Activated CD8-positive, alpha-beta T cell treated with anti-CD3 and anti-CD28 coated beads for 36 hours (primary cell): ENCODE data around the gene AGAP1. TPM values are rescaled to one million over a fixed set of nuclear protein-coding genes. Genes with fewer than 3 reads are reported as not detected.

ENCODE experiments used
- ATAC-seq: fragments of 200-7000 bp; cut with Tn5 transposase; one replicate; pipeline ENCODE4 v1.10.0; 2021; ENCODE audit warnings: mild to moderate bottlenecking, moderate library complexity
- CTCF ChIA-PET: fragments of 350-600 bp; sonication (Branson Sonifier 250); formaldehyde crosslinking; loops from one replicate; lab custom pipeline; 2021; ENCODE audit warnings: antibody characterized with exemption; lab: Charles Lee
- POLR2A ChIA-PET: fragments of 350-600 bp; sonication (Branson Sonifier 250); formaldehyde crosslinking; loops from one replicate; lab custom pipeline; 2021; ENCODE audit warnings: antibody characterized with exemption; lab: Charles Lee
- DNase-seq: peaks from one replicate; pipeline ENCODE4 v3.0.0-alpha.2; 2020
- H3K27ac Mint-ChIP-seq: one replicate; pipeline ENCODE4 v1.8.0; 2021; ENCODE audit warnings: mild to moderate bottlenecking, mixed read lengths
- H3K27me3 Mint-ChIP-seq: one replicate; pipeline ENCODE4 v1.8.0; 2021; ENCODE audit warnings: mixed read lengths
- H3K36me3 Mint-ChIP-seq: one replicate; pipeline ENCODE4 v1.8.0; 2021; ENCODE audit warnings: low read depth, mixed read lengths
- H3K4me1 Mint-ChIP-seq: one replicate; pipeline ENCODE4 v1.8.0; 2021; ENCODE audit warnings: low read depth, mixed read lengths
- H3K4me3 Mint-ChIP-seq: one replicate; pipeline ENCODE4 v1.8.0; 2021; ENCODE audit warnings: mild to moderate bottlenecking, moderate library complexity, mixed read lengths
- H3K9me3 Mint-ChIP-seq: one replicate; pipeline ENCODE4 v1.8.0; 2021; ENCODE audit warnings: mixed read lengths
- CTCF ChIP-seq: fragments of 200-600 bp; IDR thresholded peaks from one replicate; pipeline ENCODE4 v1.8.0; 2022; ENCODE audit warnings: antibody characterized with exemption, mild to moderate bottlenecking
- intact Hi-C: fragments of 100-400 bp; cut with micrococcal nuclease; formaldehyde crosslinking; loops from one replicate; pipeline ENCODE4 v1.10.0; 2022
- total RNA-seq, 2 experiments: library from RNA; stranded (reverse); gene quantifications; one replicate each; pipeline ENCODE4 v1.2.3, GENCODE V29; 2021

Gene AGAP1
- total RNA-seq, 2 experiments from 2014 or later, result 2.5 to 2.9 TPM

GRCh38 chr2:235859651-235860050 lies 365.8 kb downstream of the AGAP1 start:
- H3K4me3 Mint-ChIP-seq, result no peak overlapping the region
- no peaks in the 10 kb centered on the region for H3K36me3 Mint-ChIP-seq
- peaks cover 8% of the 10 kb centered on the region for H3K27me3 Mint-ChIP-seq
- intact Hi-C loops, result no loop called here
- ATAC-seq (no peak), DNase-seq (no peak)
- no peak overlapping the region for H3K27ac Mint-ChIP-seq
- no peaks in the 10 kb centered on the region for H3K4me1 Mint-ChIP-seq
- CTCF ChIA-PET, result no interaction called here
- TF ChIP-seq CTCF, result no peak
- POLR2A ChIA-PET, result no interaction called here
- no peaks in the 10 kb centered on the region for H3K9me3 Mint-ChIP-seq

GRCh38 chr2:235860111-235860510 lies 366.3 kb downstream of the AGAP1 start:
- Mint-ChIP-seq H3K4me3 (no peak overlapping the region), H3K36me3 (no peaks in the 10 kb centered on the region), H3K27me3 (peaks cover 12% of the 10 kb centered on the region), H3K9me3 (no peaks in the 10 kb centered on the region), H3K4me1 (no peaks in the 10 kb centered on the region), H3K27ac (no peak overlapping the region)
- no peak for TF ChIP-seq CTCF
- CTCF ChIA-PET, result no interaction called here
- ATAC-seq (no peak), DNase-seq (no peak)
- intact Hi-C loops, result no loop called here
- POLR2A ChIA-PET, result no interaction called here

- ATAC-seq (no peak), DNase-seq (no peak)
- ChIA-PET POLR2A (no interaction called here), CTCF (no interaction called here)
- H3K36me3 Mint-ChIP-seq, result no peaks in the 10 kb centered on the region
- no peak overlapping the region for H3K4me3 Mint-ChIP-seq
- H3K27ac Mint-ChIP-seq, result no peak overlapping the region
- H3K9me3 Mint-ChIP-seq, result no peaks in the 10 kb centered on the region
- H3K27me3 Mint-ChIP-seq, result peaks cover 15% of the 10 kb centered on the region
- no peaks in the 10 kb centered on the region for H3K4me1 Mint-ChIP-seq
- intact Hi-C loops, result no loop called here
- TF ChIP-seq CTCF, result no peak
Observed at GRCh38 chr2:235860871-235861270, 367.0 kb downstream of the AGAP1 start.

GRCh38 chr2:235861383-235861782 lies 367.5 kb downstream of the AGAP1 start:
- Mint-ChIP-seq H3K9me3 (no peaks in the 10 kb centered on the region), H3K4me1 (no peaks in the 10 kb centered on the region), H3K4me3 (no peak overlapping the region), H3K27ac (no peak overlapping the region), H3K36me3 (no peaks in the 10 kb centered on the region), H3K27me3 (peaks cover 18% of the 10 kb centered on the region)
- ATAC-seq (no peak), DNase-seq (no peak)
- no peak for TF ChIP-seq CTCF
- ChIA-PET POLR2A (no interaction called here), CTCF (no interaction called here)
- intact Hi-C loops, result no loop called here

GRCh38 chr2:235863414-235863813 lies 369.6 kb downstream of the AGAP1 start:
- CTCF ChIA-PET, result no interaction called here
- no peak for TF ChIP-seq CTCF
- H3K4me3 Mint-ChIP-seq, result no peak overlapping the region
- H3K4me1 Mint-ChIP-seq, result no peaks in the 10 kb centered on the region
- DNase-seq, result no peak
- POLR2A ChIA-PET, result no interaction called here
- no peaks in the 10 kb centered on the region for H3K9me3 Mint-ChIP-seq
- peaks cover 18% of the 10 kb centered on the region for H3K27me3 Mint-ChIP-seq
- no peaks in the 10 kb centered on the region for H3K36me3 Mint-ChIP-seq
- H3K27ac Mint-ChIP-seq, result no peak overlapping the region
- intact Hi-C loops, result no loop called here
- ATAC-seq, result no peak
